Measurements from ENCODE around the gene MAP3K12.
"Not testable (repeated sequence)": the region's sequence is repeated elsewhere in the genome, so short reads cannot be mapped to it uniquely, and the experiment has no call there.

Gene MAP3K12

GRCh38 chr12:53499266-53500141 lies at the start of gene MAP3K12:
MAP3K12 (minus strand) TSS chr12:53499458; CDS start chr12:53487391, 12,067 bp downstream.
- DNase-seq = peak; percentile 73

- not testable (repeated sequence) for DNase-seq
Measured at GRCh38 chr12:53548354-53548753, 49.1 kb upstream of the MAP3K12 start.

- DNase-seq = peak; percentile 74
Measured at GRCh38 chr12:53543539-53543938, 44.3 kb upstream of the MAP3K12 start.

- no peak for DNase-seq
Measured at GRCh38 chr12:53539526-53539925, 40.3 kb upstream of the MAP3K12 start.

- DNase-seq = no peak
Measured at GRCh38 chr12:53538209-53538689, 39.0 kb upstream of the MAP3K12 start.

- no peak for DNase-seq
Measured at GRCh38 chr12:53536962-53537361, 37.7 kb upstream of the MAP3K12 start.

- DNase-seq = no peak
Measured at GRCh38 chr12:53533471-53533870, 34.2 kb upstream of the MAP3K12 start.

GRCh38 chr12:53532524-53533445 lies 33.5 kb upstream of the MAP3K12 start:
- no peak for DNase-seq

- no peak for DNase-seq
Measured at GRCh38 chr12:53532021-53532420, 32.8 kb upstream of the MAP3K12 start.

GRCh38 chr12:53530920-53531319 lies 31.7 kb upstream of the MAP3K12 start:
- DNase-seq = no peak

GRCh38 chr12:53530061-53530460 lies 30.8 kb upstream of the MAP3K12 start:
- no peak for DNase-seq

GRCh38 chr12:53524476-53524875 lies 25.2 kb upstream of the MAP3K12 start:
- no peak for DNase-seq

- DNase-seq = no peak
Measured at GRCh38 chr12:53523131-53523530, 23.9 kb upstream of the MAP3K12 start.

- no peak for DNase-seq
Measured at GRCh38 chr12:53518381-53518780, 19.1 kb upstream of the MAP3K12 start.

- DNase-seq = no peak
Measured at GRCh38 chr12:53516758-53517455, 17.6 kb upstream of the MAP3K12 start.

GRCh38 chr12:53515291-53515680 lies 16.0 kb upstream of the MAP3K12 start:
- no peak for DNase-seq

GRCh38 chr12:53514628-53515290 lies 15.5 kb upstream of the MAP3K12 start:
- DNase-seq = no peak

GRCh38 chr12:53513712-53514410 lies 14.6 kb upstream of the MAP3K12 start:
- DNase-seq = no peak

- no peak for DNase-seq
Measured at GRCh38 chr12:53510181-53510812, 11.0 kb upstream of the MAP3K12 start.

GRCh38 chr12:53508534-53509170 lies 9.4 kb upstream of the MAP3K12 start:
- DNase-seq = peak; percentile 90

GRCh38 chr12:53507603-53507885 lies 8.3 kb upstream of the MAP3K12 start:
- DNase-seq = no peak
